ENCODE results near the gene SOX1.

- TF ChIP-seq CTCF (IDR thresholded peaks at IDR 0.05; ENCODE audit: low read length) (no peak), EZH2 (optimal IDR thresholded peaks at IDR 0.05; ENCODE audit: low read depth, low read length) (no peak), EZH2phosphoT487 (IDR thresholded peaks at IDR 0.05; ENCODE audit: low read length) (no peak)
Observed at GRCh38 chr13:112073245-112074138, 6.5 kb downstream of the SOX1 start.
